ENCODE measurements around the gene DRICH1.
A peak's percentile ranks its signal among the peaks of the same experiment; 100 is the strongest.
"Not testable (repeated sequence)": the region's sequence is repeated elsewhere in the genome, so short reads cannot be mapped to it uniquely, and the experiment has no call there.

DRICH1 gene

GRCh38 chr22:23651676-23652075, 19.6 kb upstream of the DRICH1 start:
- DNase-seq (ENCODE audit: low read depth in 4 of 4, low spot score in 1 of 4), result no peak

- no peak for DNase-seq (ENCODE audit: low read depth in 4 of 4, low spot score in 1 of 4)
Measured at GRCh38 chr22:23649071-23649501, 17.0 kb upstream of the DRICH1 start.

GRCh38 chr22:23646526-23646925, 14.4 kb upstream of the DRICH1 start:
- not testable (repeated sequence) for DNase-seq (ENCODE audit: low read depth in 4 of 4, low spot score in 1 of 4)

GRCh38 chr22:23640206-23640605, 8.1 kb upstream of the DRICH1 start:
- not testable (repeated sequence) for DNase-seq (ENCODE audit: low read depth in 4 of 4, low spot score in 1 of 4)

- no peak for DNase-seq (ENCODE audit: low read depth in 4 of 4, low spot score in 1 of 4)
Measured at GRCh38 chr22:23639661-23640060, 7.5 kb upstream of the DRICH1 start.

- no peak for DNase-seq (ENCODE audit: low read depth in 4 of 4, low spot score in 1 of 4)
Measured at GRCh38 chr22:23638611-23639010, 6.5 kb upstream of the DRICH1 start.

GRCh38 chr22:23635291-23635690, 3.2 kb upstream of the DRICH1 start:
- not testable (repeated sequence) for DNase-seq (ENCODE audit: low read depth in 4 of 4, low spot score in 1 of 4)

GRCh38 chr22:23628056-23628743, 3.9 kb downstream of the DRICH1 start:
- DNase-seq (ENCODE audit: low read depth in 4 of 4, low spot score in 1 of 4), result not testable (repeated sequence)

- peak; percentile 7 to 48 (median 26) for DNase-seq (ENCODE audit: low read depth in 4 of 4, low spot score in 1 of 4)
Measured at GRCh38 chr22:23627401-23628055, 4.6 kb downstream of the DRICH1 start.

- DNase-seq (ENCODE audit: low read depth in 4 of 4, low spot score in 1 of 4), result no peak
Measured at GRCh38 chr22:23626286-23626975, 5.7 kb downstream of the DRICH1 start.

- no peak for DNase-seq (ENCODE audit: low read depth in 4 of 4, low spot score in 1 of 4)
Measured at GRCh38 chr22:23622634-23623033, 9.5 kb downstream of the DRICH1 start.

GRCh38 chr22:23621916-23622315, 10.2 kb downstream of the DRICH1 start:
- DNase-seq (ENCODE audit: low read depth in 4 of 4, low spot score in 1 of 4), result not testable (repeated sequence)

- no peak for DNase-seq (ENCODE audit: low read depth in 4 of 4, low spot score in 1 of 4)
Measured at GRCh38 chr22:23621082-23621780, 10.9 kb downstream of the DRICH1 start.

GRCh38 chr22:23613193-23613972, 18.7 kb downstream of the DRICH1 start:
- no peak for DNase-seq (ENCODE audit: low read depth in 4 of 4, low spot score in 1 of 4)

- no peak for DNase-seq (ENCODE audit: low read depth in 4 of 4, low spot score in 1 of 4)
Measured at GRCh38 chr22:23609983-23610781, 21.9 kb downstream of the DRICH1 start.

GRCh38 chr22:23608583-23608982, 23.5 kb downstream of the DRICH1 start:
- no peak for DNase-seq (ENCODE audit: low read depth in 4 of 4, low spot score in 1 of 4)

GRCh38 chr22:23606204-23607131, 25.7 kb downstream of the DRICH1 start:
- no peak for DNase-seq (ENCODE audit: low read depth in 4 of 4, low spot score in 1 of 4)

- no peak for DNase-seq (ENCODE audit: low read depth in 4 of 4, low spot score in 1 of 4)
Measured at GRCh38 chr22:23604939-23605712, 27.0 kb downstream of the DRICH1 start.

Measured in stimulated activated CD4-positive, alpha-beta T cell treated with anti-CD3 and anti-CD28 coated beads, Interleukin-1b, Interleukin-23, amount 100 ng/mL, for 24 hours (primary cell).